HepG2 (cell line): ENCODE measurements around the gene PLCXD1. TPM values are rescaled to one million over a fixed set of nuclear protein-coding genes. Genes with fewer than 3 reads are reported as not detected.
A peak's percentile ranks its signal among the peaks of the same experiment; 100 is the strongest.

ENCODE experiments used
- ATAC-seq: fragments of 200-7000 bp; cut with Tn5 transposase; 3 replicates; pipeline ENCODE4 v1.9.1; 2020; ENCODE audit warnings: mild to moderate bottlenecking, moderate library complexity
- BruUV-seq: library from RNA; stranded (reverse); fragments of 400-500 nt; replicated peaks from 2 replicates; lab custom pipeline; 2021; lab: Mats Ljungman, UMichigan
- CTCF ChIA-PET: fragments of 300-600 bp; formaldehyde crosslinking; extraction: SDS; loops from one replicate; lab custom pipeline; 2021; ENCODE audit warnings: low total read pairs, inconsistent platforms, low intra/inter-chr PET ratio; lab: Yijun Ruan, JAX
- POLR2A ChIA-PET: fragments of 350-600 bp; sonication (Branson Sonifier 250); formaldehyde crosslinking; loops from one replicate; lab custom pipeline; 2020; ENCODE audit warnings: antibody characterized with exemption, inconsistent platforms; lab: Yijun Ruan, JAX
- DNase-seq: peaks from one replicate; pipeline ENCODE4 v3.0.0-alpha.2; 2015; ENCODE audit warnings: low spot score
- FAIRE-seq: peaks from 3 replicates; lab custom pipeline; 2011; peaks lifted over from hg19 to GRCh38; lab: Jason Lieb, UNC
- H2AFZ ChIP-seq: one replicate; pipeline ENCODE4 v1.6.1; 2011; ENCODE audit warnings: low read length, inconsistent platforms
- H3K27ac ChIP-seq: fragments of 300-600 bp; 3 replicates; pipeline ENCODE4 v1.8.0; 2011; ENCODE audit warnings: mixed run types, mild to moderate bottlenecking, mixed read lengths, low read length, inconsistent platforms; ENCODE audit not compliant: insufficient read depth; ENCODE audit errors: extremely low read length
- H3K27me3 ChIP-seq, 2 experiments: fragments of 200-600 bp in 1 of 2; 2 replicates in 1 of 2; 3 replicates in 1 of 2; pipeline versions ENCODE4 v1.6.0 to v1.8.0; 2011; ENCODE audit warnings: low read length in 2 of 2, mild to moderate bottlenecking in 2 of 2, moderate library complexity in 2 of 2, inconsistent platforms in 1 of 2; ENCODE audit not compliant: insufficient read depth in 2 of 2, control insufficient read depth in 1 of 2
- H3K36me3 ChIP-seq, 2 experiments: fragments of 200-600 bp in 1 of 2; replicated peaks in 1 of 2; 2 replicates in 1 of 2; 3 replicates in 1 of 2; pipeline versions ENCODE4 v1.5.1 to v1.8.0; 2011; ENCODE audit warnings: low read length in 2 of 2, inconsistent platforms in 1 of 2; ENCODE audit not compliant: insufficient read depth in 2 of 2, control insufficient read depth in 1 of 2
- H3K4me1 ChIP-seq: 2 replicates; pipeline ENCODE4 v1.5.1; 2012; ENCODE audit warnings: low read length, inconsistent platforms; ENCODE audit not compliant: insufficient read depth
- H3K4me2 ChIP-seq: 2 replicates; pipeline ENCODE4 v1.6.0; 2011; ENCODE audit warnings: low read depth, low read length, inconsistent platforms
- H3K4me3 ChIP-seq, 3 experiments: fragments of 200-600 bp in 1 of 3; sonication (generic), shearing (Covaris generic) in 1 of 3; replicated peaks in 1 of 3; 2 replicates each; pipeline ENCODE4 v1.5.1; 2011 to 2016; ENCODE audit warnings: low read length in 3 of 3, inconsistent platforms in 2 of 3, low read depth in 2 of 3, mild to moderate bottlenecking in 2 of 3, control low read depth in 1 of 3, mixed read lengths in 1 of 3; ENCODE audit not compliant: insufficient read depth in 1 of 3
- H3K79me2 ChIP-seq: one replicate; pipeline ENCODE4 v1.6.1; 2011; ENCODE audit warnings: low read length, inconsistent platforms; ENCODE audit not compliant: insufficient read depth
- H3K9ac ChIP-seq: 2 replicates; pipeline ENCODE4 v1.6.0; 2011; ENCODE audit warnings: mild to moderate bottlenecking, low read depth, low read length, inconsistent platforms; ENCODE audit not compliant: insufficient read depth
- H3K9me3 ChIP-seq: 2 replicates; pipeline ENCODE4 v1.5.1; 2012; ENCODE audit warnings: mild to moderate bottlenecking, low read length
- H4K20me1 ChIP-seq: 2 replicates; pipeline ENCODE4 v1.6.0; 2011; ENCODE audit warnings: inconsistent platforms, mild to moderate bottlenecking, low read length, moderate library complexity; ENCODE audit not compliant: insufficient read depth
- CCDC6 ChIP-seq: sonication (generic); formaldehyde crosslinking; IDR thresholded peaks from 2 replicates; pipeline ENCODE4 v1.8.1; 2022; ENCODE audit warnings: mild to moderate bottlenecking, missing genetic modification reagents, moderate library complexity
- CEBPG ChIP-seq: IDR thresholded peaks from 2 replicates; pipeline ENCODE4 v1.6.1; 2016
- DPF2 ChIP-seq: sonication (generic); formaldehyde crosslinking; IDR thresholded peaks from 2 replicates; pipeline ENCODE4 v1.4.0; 2020; ENCODE audit warnings: mild to moderate bottlenecking, low read depth, missing genetic modification reagents, borderline replicate concordance
- EP300 ChIP-seq, 3 experiments: sonication (generic) in 1 of 3; formaldehyde crosslinking in 1 of 3; IDR thresholded peaks; 2 replicates each; pipeline versions ENCODE4 v1.5.1 to v1.6.1; 2011 to 2020; ENCODE audit warnings: low read depth in 2 of 3, low read length in 2 of 3, borderline replicate concordance in 1 of 3, improper control_type of control experiment in 1 of 3, mild to moderate bottlenecking in 1 of 3, missing genetic modification reagents in 1 of 3, moderate library complexity in 1 of 3
- HNF1A ChIP-seq, 2 experiments: sonication (generic) in 1 of 2; formaldehyde crosslinking in 1 of 2; IDR thresholded peaks; 2 replicates each; pipeline versions ENCODE4 v1.4.0 to v1.6.1; 2016 to 2020; ENCODE audit warnings: borderline replicate concordance in 1 of 2, low read depth in 1 of 2, mild to moderate bottlenecking in 1 of 2, missing genetic modification reagents in 1 of 2
- KAT8 ChIP-seq: IDR thresholded peaks from 2 replicates; pipeline ENCODE4 v1.6.1; 2016; ENCODE audit warnings: missing genetic modification reagents, missing compliant biosample characterization
- KDM2A ChIP-seq: sonication (generic); formaldehyde crosslinking; IDR thresholded peaks from 2 replicates; pipeline ENCODE4 v1.4.0; 2020; ENCODE audit warnings: low read depth, missing genetic modification reagents, borderline replicate concordance
- MED1 ChIP-seq: sonication (generic); formaldehyde crosslinking; IDR thresholded peaks from 2 replicates; pipeline ENCODE4 v1.4.0; 2020; ENCODE audit warnings: missing genetic modification reagents
- NCOR1 ChIP-seq: fragments of 200-600 bp; sonication (generic); IDR thresholded peaks from 2 replicates; pipeline ENCODE4 v1.7.0; 2017; ENCODE audit warnings: antibody characterized with exemption, low read length, borderline replicate concordance
- NFIC ChIP-seq: IDR thresholded peaks from 2 replicates; pipeline ENCODE4 v1.6.1; 2012; ENCODE audit warnings: mild to moderate bottlenecking, low read length, inconsistent platforms
- RARA ChIP-seq: IDR thresholded peaks from 2 replicates; pipeline ENCODE4 v1.6.1; 2016; ENCODE audit warnings: missing genetic modification reagents, missing compliant biosample characterization
- RFX5 ChIP-seq: IDR thresholded peaks from 2 replicates; pipeline ENCODE4 v1.6.1; 2011; ENCODE audit warnings: low read depth, low read length, improper control_type of control experiment
- SAP130 ChIP-seq: IDR thresholded peaks from 2 replicates; pipeline ENCODE4 v1.6.1; 2016; ENCODE audit warnings: low read depth
- TEAD3 ChIP-seq: optimal IDR thresholded peaks from 2 replicates; pipeline ENCODE3; 2016; ENCODE audit warnings: borderline replicate concordance
- TFAP4 ChIP-seq: sonication (generic); IDR thresholded peaks from 2 replicates; pipeline ENCODE4 v1.6.1; 2016; ENCODE audit warnings: low read depth, borderline replicate concordance
- WGBS: methylation state at CpG from one replicate; pipeline ENCODE4 v1.1.6; 2017; ENCODE audit warnings: low lambda C conversion rate; 5-methylcytosine and 5-hydroxymethylcytosine counted together
- in situ Hi-C: cut with HindIII; loops from 2 replicates; pipeline ENCODE4 v1.10.0; 2017; ENCODE audit warnings: low pct_unique_long_range_greater_than_20kb; ENCODE audit not compliant: extremely low pct_ligation_motif_present
- intact Hi-C: fragments of 100-400 bp; cut with micrococcal nuclease; formaldehyde crosslinking; loops from one replicate; pipeline ENCODE4 v1.10.0; 2022; ENCODE audit not compliant: unreplicated experiment
- polyA plus RNA-seq, 8 experiments: library from polyadenylated mRNA; depleted of rRNA in 3 of 8; stranded (reverse) in 7 of 8; unstranded in 1 of 8; fragments of >200 nt; fragmentation: Illumina TruSeq in 4 of 8; extraction: Trizol in 4 of 8; gene quantifications; 2 replicates each; pipeline versions ENCODE4 v1.2.1 to v1.2.3, GENCODE V29; 2011 to 2016; ENCODE audit warnings: low read depth in 4 of 8, missing spikeins in 1 of 8, mixed read lengths in 1 of 8; ENCODE audit not compliant: insufficient read depth in 1 of 8
- total RNA-seq, 5 experiments: library from RNA; depleted of rRNA; stranded (reverse); fragments of >200 nt; fragmentation: Illumina TruSeq; extraction: Trizol; gene quantifications; 2 replicates each; pipeline ENCODE4 v1.2.3, GENCODE V29; 2016; ENCODE audit warnings: low read depth in 1 of 5
- TF ChIP-seq, protein P1 (sequence below), 2 experiments: fragments of 450-650 bp in 1 of 2; sonication (generic) in 1 of 2; formaldehyde crosslinking; IDR thresholded peaks; 2 replicates each; pipeline versions ENCODE4 v1.5.0 to v1.8.0; 2020 to 2022; ENCODE audit warnings: mild to moderate bottlenecking in 1 of 2, missing genetic modification reagents in 1 of 2

The PLCXD1 gene
- total and polyA plus RNA-seq, 2 of the 13 experiments (the other 11 are each of a cell fraction or from before 2014, with no cell fraction given) = 87.7 to 153 TPM

- BruUV-seq = no TSS peak
- peak; percentile 71 for DNase-seq
- Histone ChIP-seq H3K4me3 (no peak overlapping the region), H3K79me2 (no peaks in the 10 kb centered on the region), H3K4me1 (peaks cover 52% of the 10 kb centered on the region), H2AFZ (no peak overlapping the region), H3K9me3 (no peaks in the 10 kb centered on the region), H4K20me1 (no peaks in the 10 kb centered on the region), H3K27ac (peak overlapping the region; percentile 57), H3K27me3 (no peaks in the 10 kb centered on the region), H3K9ac (no peak overlapping the region), H3K36me3 (no peaks in the 10 kb centered on the region), H3K4me2 (peak overlapping the region; percentile 32; the same call in 1 of the 2 replicates)
- WGBS = 56% methylated on average over 16 of the region's 16 CpGs
- CTCF ChIA-PET = no interaction called here
- POLR2A ChIA-PET = no interaction called here
- peak; percentile 63 for FAIRE-seq
- intact Hi-C loops (no loop called here), in situ Hi-C loops (no loop called here)
- ATAC-seq = peak; percentile 12; the same call in 2 of the 3 replicates
- TF ChIP-seq, protein P1, sequence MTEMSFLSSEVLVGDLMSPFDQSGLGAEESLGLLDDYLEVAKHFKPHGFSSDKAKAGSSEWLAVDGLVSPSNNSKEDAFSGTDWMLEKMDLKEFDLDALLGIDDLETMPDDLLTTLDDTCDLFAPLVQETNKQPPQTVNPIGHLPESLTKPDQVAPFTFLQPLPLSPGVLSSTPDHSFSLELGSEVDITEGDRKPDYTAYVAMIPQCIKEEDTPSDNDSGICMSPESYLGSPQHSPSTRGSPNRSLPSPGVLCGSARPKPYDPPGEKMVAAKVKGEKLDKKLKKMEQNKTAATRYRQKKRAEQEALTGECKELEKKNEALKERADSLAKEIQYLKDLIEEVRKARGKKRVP (CRISPR knock-in tag; IDR thresholded peaks at IDR 0.05) = 0 out of 4 replicates have a peak, but pooled peaks of 1 of the 2 experiments have one; percentile 10
- peak; percentile 20 for TF ChIP-seq TEAD3 (CRISPR knock-in tag)
- TF ChIP-seq TFAP4 = 0 out of 2 replicates have a peak, but pooled peaks have one; percentile 16
- TF ChIP-seq CCDC6 (CRISPR knock-in tag) = no peak
- TF ChIP-seq DPF2 = no peak
- TF ChIP-seq HNF1A (IDR thresholded peaks at IDR 0.05; ENCODE audit: low read depth) = no peak
- TF ChIP-seq HNF1A (CRISPR knock-in tag; IDR thresholded peaks at IDR 0.05; ENCODE audit: borderline replicate concordance) = peak; percentile 43; the same call in 1 of the 2 replicates
- TF ChIP-seq MED1 (CRISPR knock-in tag) = peak; percentile 86
- peak; percentile 64; the same call in 1 of the 2 replicates for TF ChIP-seq CEBPG (CRISPR knock-in tag)
- TF ChIP-seq EP300 (IDR thresholded peaks at IDR 0.05; ENCODE audit: low read depth in 2 of 2, low read length in 2 of 2) = peak in 1 of 2 experiments; percentile 35; a peak in 1 of 4 replicates
- no peak for TF ChIP-seq EP300 (CRISPR knock-in tag; IDR thresholded peaks at IDR 0.05; ENCODE audit: borderline replicate concordance)
- TF ChIP-seq RARA (CRISPR knock-in tag) = peak; percentile 37; the same call in 1 of the 2 replicates
- TF ChIP-seq NCOR1 = peak; percentile 23; the same call in 1 of the 2 replicates
- TF ChIP-seq RFX5 = peak; percentile 33; the same call in 1 of the 2 replicates
- TF ChIP-seq KDM2A (CRISPR knock-in tag) = peak; percentile 40; the same call in 1 of the 2 replicates
- no peak for TF ChIP-seq NFIC
- TF ChIP-seq SAP130 (CRISPR knock-in tag) = peak; percentile 50; the same call in 1 of the 2 replicates
- peak; percentile 15; the same call in 1 of the 2 replicates for TF ChIP-seq KAT8
Observed at GRCh38 chrX:264634-265455, 16.3 kb upstream of the PLCXD1 start.
